RKO (cell line): ENCODE results near the gene SLC6A3.
A peak's percentile ranks its signal among the peaks of the same experiment; 100 is the strongest.

Experiments
- DNase-seq: peaks from one replicate; pipeline ENCODE4 v3.0.0-alpha.2; 2016; ENCODE audit warnings: low spot score

The SLC6A3 gene

DNA sequence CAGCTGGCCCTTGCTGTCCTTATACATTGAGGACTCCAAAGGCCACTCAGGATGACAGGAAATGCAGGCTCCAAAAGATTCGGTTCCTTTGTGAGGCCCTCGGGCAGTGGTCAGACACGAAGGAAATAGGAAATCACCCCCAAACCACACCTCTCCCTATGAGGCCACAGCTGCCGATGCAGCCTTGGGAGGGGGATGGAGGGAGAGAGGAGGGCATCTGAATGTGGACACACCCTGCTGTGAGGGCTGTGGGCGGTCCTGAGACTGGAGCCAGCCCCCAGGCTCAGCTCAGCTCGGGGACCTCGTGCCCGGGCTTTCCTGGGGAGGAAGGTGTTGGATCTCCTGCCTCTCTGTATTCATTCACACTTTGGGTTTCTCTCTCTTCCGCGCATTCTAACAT is 97.7 kb downstream of the SLC6A3 start:
- DNase-seq, result no peak

DNA sequence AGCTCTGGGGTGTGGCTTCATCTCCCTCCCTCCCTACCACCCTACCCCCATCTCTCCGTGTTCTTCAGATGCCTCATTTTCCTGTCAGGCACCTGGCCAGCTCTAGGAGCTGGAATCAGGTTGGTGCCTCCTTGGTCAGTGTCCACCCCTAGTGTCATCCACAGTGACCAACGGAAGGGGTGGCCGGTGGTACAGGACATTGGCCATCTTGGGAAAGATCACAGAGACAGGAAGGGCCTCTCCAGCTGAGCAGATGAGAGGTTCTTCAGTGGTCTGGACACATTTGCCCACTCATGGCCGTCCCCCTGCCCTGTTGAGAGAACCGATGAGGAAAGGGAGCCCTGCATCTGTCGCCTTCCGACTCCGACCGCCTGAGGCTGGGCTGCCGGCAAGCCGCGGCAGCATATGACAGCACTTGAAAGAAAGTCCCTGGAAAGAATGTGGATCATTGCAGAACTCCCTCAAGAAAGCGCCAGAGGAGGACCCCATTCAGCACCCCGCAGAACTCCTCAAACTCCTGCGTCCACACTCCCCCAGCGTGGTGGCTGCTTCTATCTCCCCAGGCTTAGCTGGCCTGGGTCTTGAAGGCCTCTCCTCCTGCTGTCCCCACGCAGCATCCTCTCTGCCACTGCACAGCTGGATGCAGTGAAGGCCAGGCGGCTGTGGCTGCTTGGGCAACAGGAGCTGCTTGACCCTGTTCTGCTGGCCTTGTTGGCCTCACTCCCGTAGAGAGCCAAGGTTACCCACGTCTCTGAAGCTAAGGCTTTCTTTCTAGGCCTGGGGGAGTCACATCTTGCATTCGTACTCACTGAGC is 98.4 kb downstream of the SLC6A3 start:
- DNase-seq, result no peak

DNA sequence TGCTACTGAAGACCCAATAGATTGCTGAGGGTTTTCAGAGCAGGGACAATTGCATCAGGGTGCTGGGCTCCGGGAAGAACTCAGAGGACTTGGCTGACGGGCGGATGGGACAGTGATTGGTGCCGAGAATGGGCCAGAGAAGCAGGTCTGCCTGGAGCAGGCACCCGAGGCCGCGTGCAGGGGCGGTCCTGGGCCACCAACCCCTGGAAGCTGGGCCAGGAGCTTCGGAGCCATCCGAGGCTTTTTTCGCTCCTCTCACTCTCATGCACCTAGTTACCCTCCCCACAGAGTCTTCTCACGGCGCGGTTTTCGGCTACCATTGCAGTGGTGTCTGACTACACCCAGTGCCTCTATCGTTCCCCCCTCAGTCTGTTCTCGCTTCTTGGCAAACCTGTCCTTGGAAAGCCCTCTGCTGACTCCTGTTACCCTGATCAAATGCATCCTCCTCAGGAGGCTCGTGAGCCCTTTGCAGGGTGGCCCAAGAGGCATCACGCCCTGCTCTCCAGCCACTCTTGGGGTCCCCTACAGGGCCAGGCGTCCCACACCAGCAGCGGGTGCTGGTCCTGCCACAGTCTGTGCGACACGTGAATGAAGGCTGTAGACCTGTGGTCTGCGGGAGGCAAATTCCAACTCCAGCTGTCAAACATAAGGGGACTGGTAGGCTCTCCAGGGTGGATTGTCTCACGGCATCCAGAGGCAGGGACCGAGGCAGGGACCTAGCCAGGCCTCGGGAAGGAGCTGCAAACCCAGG is 99.2 kb downstream of the SLC6A3 start:
- no peak for DNase-seq

DNA sequence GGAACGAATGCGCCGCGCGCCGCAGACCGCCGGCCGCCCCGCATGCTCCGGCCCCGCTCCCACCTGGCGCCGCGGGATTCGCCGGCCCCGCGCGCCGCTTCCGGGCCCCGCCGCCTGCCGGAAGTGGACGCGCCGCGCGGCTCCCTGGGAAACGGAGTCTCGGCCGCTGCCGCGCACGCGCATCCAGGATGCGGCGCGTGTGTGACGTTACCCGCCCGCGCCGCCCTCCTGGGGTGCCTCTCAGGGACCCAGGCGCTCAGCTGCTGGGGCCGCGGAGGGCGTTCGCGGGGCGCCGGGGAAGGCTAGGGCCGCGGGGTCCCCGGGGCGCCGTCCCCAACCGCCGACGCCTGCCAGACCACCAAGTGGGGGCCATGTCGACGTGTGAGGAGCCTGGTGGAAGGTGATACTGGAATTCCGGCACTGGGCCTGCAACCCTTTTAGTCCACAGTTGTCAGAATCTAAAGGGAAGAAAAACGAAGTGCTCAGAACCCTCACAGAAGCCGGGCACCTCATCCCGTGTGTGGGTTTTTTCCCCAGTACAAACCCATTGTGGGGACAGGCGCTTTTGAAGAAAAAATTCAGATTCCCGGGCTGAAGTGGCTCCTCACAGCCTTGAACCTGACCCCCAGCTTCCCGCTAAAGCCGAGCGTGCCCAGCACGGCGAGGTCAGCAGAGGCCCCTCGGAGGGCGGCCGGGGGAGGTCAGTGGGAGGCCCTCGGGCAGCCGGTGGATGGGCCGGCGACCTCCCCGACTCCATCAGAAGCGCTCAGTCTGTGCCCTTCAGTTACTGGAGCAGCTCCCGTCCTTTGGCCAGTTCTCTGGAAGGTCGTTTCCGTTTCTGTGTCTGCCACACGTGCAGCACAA is 100.0 kb downstream of the SLC6A3 start, which contains the start of gene CLPTM1L:
CLPTM1L (minus strand) TSS at position 125 of the 864 bp plus-strand sequence. CDS start 258 bp downstream, outside the sequence.
- peak; percentile 84 for DNase-seq

DNA sequence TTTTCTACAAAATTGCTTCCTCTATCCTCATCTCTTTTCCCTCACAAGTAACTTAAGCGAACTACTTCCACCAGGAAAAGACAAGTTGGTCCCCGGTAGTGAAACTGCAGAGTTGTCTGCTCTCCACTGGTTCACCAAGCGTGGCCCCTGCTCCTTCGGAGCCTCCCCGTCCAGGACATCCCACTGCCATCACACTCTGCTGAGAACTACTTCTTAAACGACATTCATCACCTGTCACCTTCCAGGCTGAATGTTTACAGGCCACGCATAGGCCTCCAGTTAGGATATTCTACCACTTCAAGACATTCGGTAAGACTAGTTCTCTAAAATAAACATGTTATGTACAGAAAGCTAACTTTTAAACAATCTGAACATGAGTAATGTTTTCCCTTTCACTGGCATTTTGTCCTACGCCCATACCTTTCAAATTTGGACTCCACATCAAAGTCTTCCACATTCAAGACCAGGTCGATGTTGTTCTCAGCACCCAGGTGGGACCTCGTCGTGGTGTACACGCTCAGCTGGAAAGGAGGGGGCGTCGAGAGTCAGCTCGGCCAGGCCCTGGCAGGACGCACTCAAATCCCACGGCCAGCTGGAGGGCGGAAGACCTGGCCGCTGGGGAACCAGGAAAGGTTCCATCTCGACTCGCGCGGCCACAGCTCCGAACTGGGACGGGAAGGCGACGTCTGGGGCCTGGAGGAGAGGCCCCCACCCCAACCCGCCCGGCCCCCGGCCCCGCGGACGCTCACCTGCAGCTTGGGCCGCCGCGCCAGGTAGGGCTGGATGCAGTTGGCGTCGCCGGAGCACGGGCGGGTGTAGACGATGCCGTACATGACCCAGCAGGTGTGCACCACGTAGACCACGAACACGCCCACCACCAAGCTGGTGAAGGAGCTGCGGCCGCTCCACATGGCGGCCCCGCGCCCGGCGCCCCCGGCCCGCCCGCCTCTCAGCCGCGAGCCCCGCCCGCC is 101.0 kb downstream of the SLC6A3 start:
- DNase-seq, result peak; percentile 35

DNA sequence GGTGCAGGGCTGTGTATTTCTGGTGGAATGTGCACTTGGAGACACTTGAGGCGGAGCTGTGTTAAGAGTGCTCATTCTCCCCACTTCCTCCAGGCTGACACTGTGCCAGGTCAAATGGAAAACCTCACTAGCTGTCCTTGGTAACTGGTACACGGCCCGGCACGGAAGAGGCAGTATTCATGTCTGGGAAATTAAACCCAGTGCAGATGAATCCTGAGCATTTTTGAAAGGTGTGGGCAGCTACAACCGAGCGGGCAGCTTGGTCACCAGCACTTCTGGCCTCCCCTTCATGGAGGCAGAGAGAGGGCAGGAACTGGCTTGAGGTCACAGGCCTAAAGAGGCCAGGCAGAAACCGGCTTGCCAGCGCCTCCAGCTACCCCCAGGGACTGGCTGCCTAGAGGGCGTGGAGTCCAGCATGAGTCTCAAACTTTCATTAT is 101.9 kb downstream of the SLC6A3 start:
- DNase-seq, result no peak
